Prostate gland (tissue), 2 donors: Measurements from ENCODE around the gene PRR5L.
A peak's percentile ranks its signal among the peaks of the same experiment; 100 is the strongest.

Experiments used
- POLR2A ChIP-seq: fragments of 450-650 bp; IDR thresholded peaks from one replicate; pipeline ENCODE4 v1.6.1; 2016; ENCODE audit warnings: antibody characterized with exemption, mild to moderate bottlenecking
- POLR2AphosphoS5 ChIP-seq: sonication (generic); formaldehyde crosslinking; IDR thresholded peaks from one replicate; pipeline ENCODE4 v1.6.1; 2017; ENCODE audit warnings: antibody characterized with exemption
- TF ChIP-seq, protein P1 (sequence below), 4 experiments: fragments of 200-600 bp in 2 of 4; fragments of 450-650 bp in 2 of 4; sonication (generic) in 2 of 4; IDR thresholded peaks; 1 replicate in 3 of 4; 2 replicates in 1 of 4; pipeline ENCODE4 v1.5.1; 2016 to 2019; ENCODE audit warnings: antibody characterized with exemption in 4 of 4, mild to moderate bottlenecking in 2 of 4, moderate library complexity in 2 of 4

DNA sequence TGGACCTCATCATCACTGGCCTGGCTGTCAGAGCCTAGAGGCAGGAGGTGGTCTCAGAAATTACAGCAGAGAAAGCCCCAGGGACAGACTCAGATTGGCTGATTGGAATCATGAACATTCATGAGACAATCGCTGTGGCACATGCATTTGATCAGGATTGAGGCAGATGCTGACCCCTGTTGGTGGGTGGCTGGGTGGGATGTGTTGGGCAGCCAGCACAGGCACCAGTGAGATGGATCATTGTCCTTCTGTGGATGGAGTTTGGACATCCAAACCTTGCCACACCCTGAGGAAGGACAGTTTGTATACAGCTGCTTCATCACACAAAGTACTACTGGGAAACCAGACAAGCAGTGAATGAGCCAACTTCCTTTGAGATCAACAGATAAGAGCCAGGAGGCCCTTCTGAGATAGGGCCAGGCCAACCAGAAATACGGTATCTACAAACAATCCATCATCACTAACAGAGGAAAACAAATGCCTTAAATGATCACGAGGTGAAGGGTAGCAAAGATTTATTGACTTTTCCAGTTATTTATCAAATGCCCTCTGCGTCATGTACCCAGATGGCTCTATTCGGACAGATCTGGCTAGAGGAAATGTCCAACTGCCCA lies 24.2 kb upstream of the PRR5L start:
- TF ChIP-seq POLR2A = no peak
- TF ChIP-seq, protein P1, sequence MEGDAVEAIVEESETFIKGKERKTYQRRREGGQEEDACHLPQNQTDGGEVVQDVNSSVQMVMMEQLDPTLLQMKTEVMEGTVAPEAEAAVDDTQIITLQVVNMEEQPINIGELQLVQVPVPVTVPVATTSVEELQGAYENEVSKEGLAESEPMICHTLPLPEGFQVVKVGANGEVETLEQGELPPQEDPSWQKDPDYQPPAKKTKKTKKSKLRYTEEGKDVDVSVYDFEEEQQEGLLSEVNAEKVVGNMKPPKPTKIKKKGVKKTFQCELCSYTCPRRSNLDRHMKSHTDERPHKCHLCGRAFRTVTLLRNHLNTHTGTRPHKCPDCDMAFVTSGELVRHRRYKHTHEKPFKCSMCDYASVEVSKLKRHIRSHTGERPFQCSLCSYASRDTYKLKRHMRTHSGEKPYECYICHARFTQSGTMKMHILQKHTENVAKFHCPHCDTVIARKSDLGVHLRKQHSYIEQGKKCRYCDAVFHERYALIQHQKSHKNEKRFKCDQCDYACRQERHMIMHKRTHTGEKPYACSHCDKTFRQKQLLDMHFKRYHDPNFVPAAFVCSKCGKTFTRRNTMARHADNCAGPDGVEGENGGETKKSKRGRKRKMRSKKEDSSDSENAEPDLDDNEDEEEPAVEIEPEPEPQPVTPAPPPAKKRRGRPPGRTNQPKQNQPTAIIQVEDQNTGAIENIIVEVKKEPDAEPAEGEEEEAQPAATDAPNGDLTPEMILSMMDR (IDR thresholded peaks at IDR 0.05) = no peak
- peak; percentile 5 for TF ChIP-seq POLR2AphosphoS5
